HG02571 (cell line): ENCODE results near the gene ZNFX1.
"Not testable (repeated sequence)": the region's sequence is repeated elsewhere in the genome, so short reads cannot be mapped to it uniquely, and the experiment has no call there.

Experiments
- ATAC-seq: cut with Tn5 transposase; IDR thresholded peaks from one replicate; pipeline ENCODE4 v1.9.1; 2021; ENCODE audit warnings: mild to moderate bottlenecking, moderate library complexity; ENCODE audit not compliant: unreplicated experiment

Gene ZNFX1

DNA sequence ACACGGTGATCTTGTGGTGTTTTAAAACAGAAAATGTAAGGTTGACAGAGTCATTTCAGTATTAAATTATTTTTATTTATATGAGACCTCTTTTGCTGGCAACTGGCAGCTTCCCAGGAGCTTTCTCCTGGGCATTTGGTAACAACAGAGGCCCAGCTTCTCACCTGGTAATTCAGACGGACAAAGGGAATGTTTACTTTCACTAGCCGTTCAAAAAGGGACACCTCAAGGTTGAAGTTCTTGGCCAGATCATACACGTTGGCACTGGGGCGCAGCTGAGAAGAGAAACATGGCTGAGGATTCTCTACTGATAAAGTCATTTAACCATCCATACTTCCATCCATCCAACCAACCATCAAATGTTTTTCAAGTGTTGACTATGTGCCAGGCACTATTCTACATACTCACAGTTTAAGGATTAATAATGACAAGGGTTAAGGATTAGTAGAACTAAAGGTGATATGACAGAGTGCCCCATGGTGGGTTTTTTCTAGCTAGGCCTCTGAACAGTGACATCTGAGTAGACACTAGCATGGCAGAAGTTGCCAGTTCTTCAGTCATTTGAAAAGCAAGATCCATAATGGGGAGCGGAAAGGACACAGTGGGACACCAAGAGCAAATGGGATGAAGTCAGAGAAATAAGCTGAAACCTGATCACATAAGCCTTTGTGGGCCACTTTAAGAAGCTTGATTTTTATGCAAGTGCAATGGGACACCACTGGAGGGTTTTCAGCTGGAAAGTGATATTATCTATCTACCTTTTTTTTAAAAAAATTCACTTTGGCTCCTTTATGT lies 25.1 kb downstream of the ZNFX1 start:
- no peak for ATAC-seq

GRCh38 chr20:49248879-49249665 lies 28.8 kb downstream of the ZNFX1 start:
- no peak for ATAC-seq

- no peak for ATAC-seq
These were observed 29.6 kb downstream of the ZNFX1 start for GRCh38 chr20:49248301-49248700.

DNA sequence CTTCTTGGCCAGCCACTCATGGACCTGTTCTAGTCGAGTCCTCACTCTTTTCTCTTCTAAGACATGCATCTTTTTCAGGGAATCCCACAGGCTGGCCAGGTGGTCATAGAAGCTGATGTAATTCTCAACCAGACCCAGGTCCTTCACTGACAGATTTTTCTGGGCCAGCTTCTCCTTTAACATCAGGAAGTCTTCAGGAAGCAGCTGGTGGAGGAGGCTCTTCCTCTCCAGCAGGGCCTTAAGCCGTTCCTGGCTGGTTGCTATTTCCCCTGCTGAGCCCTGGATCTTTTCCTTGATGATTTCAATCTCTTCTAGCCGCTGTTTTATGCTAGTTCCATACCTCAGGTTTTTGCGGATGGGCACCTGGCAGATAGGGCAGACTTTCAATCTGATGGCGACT lies 30.1 kb downstream of the ZNFX1 start:
- no peak for ATAC-seq

DNA sequence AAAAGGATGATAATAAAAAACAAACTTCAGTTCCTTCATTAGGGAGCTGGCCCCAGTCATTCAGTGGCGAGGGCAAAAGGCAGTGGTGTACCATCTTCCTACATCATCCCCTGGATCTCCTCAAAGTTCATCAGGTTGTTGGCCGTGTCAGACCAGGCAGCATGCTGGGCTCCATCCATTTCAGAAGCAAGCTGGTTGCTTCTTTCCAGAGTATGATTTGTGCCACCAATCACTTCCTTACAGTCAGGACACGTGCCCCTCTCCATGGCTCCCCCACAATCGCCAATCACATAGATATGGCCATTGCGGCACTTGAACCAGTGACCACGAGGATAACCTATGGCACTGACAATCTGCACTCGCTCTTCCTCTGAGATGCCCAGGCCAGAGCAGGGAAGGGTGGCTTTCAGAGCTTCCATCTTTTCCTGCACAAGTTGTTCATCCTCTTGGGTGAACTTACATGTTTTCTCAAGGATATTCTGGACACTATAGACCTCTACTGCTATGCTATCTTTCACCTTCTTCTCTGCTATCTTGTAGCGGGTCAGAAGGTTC lies 30.6 kb downstream of the ZNFX1 start:
- ATAC-seq: no peak

- no peak for ATAC-seq
These were observed 31.7 kb downstream of the ZNFX1 start for GRCh38 chr20:49245921-49246740.

- no peak for ATAC-seq
These were observed 40.3 kb downstream of the ZNFX1 start for GRCh38 chr20:49237531-49237930.

DNA sequence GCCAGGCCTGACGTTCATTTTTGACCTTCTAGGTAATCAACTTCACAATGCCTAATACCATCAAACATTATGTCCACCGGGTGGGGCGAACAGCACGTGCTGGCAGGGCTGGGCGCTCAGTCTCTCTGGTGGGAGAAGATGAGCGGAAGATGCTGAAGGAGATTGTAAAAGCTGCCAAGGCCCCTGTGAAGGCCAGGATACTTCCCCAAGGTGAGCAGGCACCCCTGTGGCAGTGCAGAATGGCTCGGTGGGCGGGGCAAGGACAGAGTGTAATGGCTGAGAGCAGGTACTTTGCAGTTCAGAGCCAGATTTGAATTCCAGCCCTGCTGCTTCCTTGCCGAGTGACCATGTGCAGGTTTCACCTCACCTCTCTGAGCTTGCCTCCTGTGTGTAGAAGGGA lies 41.6 kb downstream of the ZNFX1 start:
- no peak for ATAC-seq

- ATAC-seq: no peak
These were observed 43.0 kb downstream of the ZNFX1 start for GRCh38 chr20:49234831-49235230.

DNA sequence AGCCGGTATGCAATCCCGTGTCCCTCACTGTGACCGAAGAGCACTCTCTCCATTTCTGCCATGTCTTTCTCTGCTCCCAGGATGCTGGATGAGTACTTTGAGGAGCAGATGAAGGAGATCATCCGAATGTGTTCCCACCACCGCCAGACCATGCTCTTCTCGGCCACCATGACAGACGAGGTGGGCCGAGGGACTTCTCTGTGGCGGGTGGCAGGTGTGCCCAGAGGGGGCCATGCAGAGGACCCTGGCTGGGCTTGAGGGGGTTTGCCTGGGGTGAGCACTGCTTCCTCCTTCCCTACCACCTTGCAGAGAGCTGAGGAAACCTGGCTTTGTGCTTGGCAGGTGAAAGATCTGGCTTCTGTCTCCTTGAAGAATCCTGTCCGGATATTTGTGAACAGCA lies 44.6 kb downstream of the ZNFX1 start:
- ATAC-seq: no peak

DNA sequence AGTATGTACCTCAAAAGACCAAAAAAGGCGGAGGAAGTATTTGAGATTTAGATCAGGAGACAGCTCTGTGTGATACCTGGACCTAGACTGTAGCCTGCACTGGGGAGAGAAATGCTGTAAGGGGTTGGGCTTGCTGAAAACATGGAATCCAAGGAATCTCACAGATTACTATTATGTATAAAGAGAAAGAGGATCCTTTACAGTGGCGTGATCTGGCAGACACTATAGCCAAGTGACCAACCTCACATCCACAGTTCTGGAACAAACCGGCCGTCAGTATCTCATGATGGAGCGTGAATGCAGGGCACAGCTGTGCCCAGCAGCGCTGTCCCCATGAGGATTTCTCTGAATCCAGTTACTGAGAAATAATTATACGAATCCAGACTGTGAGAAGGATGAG lies 46.4 kb downstream of the ZNFX1 start:
- ATAC-seq: no peak

DNA sequence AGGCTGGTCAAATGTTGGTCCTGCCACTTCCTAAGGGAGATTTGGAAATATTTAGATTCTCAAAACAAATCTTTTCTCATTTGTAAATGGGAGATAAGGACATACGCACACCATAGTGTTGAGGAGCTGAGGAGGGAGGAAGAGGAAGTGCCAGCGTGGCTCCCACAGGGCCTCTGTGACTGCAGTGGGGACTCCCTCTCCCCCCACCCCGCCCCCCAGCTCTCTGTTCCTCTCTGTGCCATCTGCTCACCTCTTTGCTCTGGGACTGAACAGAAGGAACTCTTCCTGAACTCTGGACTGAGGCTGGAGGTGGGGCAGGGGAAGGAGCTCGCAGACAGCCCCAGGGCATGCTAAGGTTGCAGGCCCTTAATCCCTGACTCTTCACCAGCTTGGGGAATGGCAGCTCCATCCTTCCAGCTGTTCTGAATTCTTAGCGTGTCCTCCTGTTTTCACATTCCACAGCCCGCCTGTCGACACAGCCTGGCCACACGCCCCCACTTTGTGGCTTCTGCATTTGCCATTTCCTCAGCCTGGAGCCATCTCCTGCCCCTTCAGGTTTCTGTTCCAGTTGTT lies 47.2 kb downstream of the ZNFX1 start:
- ATAC-seq: no peak

DNA sequence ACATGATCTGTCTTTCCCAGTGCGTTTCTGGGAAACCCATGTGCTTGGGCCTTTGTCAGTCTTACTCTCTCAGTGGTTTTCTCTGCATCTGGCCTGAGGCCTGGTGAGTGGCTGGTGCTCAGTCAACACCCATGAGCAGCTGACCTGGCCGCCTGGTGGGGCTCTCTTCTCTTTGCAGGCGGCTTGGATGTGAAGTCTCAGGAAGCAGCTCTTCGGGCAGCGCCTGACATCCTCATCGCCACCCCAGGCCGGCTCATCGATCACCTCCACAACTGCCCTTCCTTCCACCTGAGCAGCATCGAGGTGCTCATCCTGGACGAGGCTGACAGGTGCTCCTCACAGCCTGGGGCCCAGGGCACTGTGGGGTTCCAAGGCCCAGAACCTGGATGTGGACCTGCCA lies 47.8 kb downstream of the ZNFX1 start:
- no peak for ATAC-seq

DNA sequence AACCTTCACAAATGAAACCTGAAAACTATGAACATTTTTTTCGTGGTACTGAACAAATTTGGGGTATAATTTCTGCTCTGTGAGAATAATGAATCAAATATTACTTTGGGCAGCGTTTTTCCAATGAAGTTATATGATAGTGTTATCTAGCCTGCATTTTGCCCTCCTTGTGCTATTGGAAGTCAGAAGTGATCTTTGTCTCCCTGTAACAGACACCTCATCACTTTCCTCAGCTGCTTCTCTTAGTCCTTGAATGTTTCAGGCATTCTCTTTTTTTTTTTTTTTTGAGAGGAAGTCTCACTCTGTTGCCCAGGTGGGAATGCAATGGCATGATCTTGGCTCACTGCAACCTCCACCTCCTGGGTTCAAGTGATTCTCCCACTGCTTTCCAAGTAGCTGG lies 48.5 kb downstream of the ZNFX1 start:
- no peak for ATAC-seq

- ATAC-seq: no peak
These were observed 49.2 kb downstream of the ZNFX1 start for GRCh38 chr20:49228676-49229075.

GRCh38 chr20:49225896-49226295 lies 52.0 kb downstream of the ZNFX1 start:
- no peak for ATAC-seq

DNA sequence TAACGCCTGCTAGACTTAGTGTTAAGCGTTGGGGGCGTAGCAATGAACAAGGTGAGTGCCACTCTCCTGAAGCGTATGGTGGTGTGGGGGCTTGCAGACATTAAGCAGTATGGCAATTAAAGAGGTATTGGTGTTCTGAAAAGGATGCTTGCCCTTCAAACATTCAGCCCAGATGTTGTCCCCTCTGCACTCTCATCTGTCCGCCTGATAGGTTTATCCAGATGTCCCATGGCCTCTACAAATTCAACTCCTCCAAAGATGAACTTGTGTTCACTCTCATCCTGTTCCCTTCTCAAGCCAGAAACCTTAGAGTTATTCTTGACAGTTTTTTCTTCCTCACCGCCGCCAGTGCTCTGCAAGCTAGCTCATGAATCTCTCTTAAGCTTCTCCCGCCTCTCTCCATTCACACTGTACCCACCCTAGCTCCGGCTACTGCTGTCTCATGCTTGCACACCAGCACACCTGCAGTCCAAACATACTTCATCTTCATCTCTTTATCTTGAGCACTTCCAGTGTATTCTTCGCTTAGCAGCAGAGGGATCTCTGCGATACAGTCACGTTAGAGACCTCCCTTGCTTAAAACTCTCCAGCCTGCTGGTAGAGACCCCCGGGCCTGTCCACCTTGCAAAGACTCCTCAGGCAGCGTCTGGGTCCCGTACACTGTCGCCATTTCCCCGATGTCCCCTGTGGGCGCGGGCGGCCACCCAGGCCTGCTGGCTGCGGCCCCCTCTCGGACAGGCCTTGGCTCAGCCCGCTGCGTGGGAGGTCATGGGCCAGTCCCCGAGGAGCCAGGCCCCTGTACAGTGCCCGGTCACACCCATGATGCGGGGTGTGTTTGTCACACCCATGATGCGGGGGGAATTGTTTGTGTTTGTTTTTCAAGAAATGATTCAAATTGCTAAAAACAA lies 57.7 kb downstream of the ZNFX1 start:
- ATAC-seq: no peak

DNA sequence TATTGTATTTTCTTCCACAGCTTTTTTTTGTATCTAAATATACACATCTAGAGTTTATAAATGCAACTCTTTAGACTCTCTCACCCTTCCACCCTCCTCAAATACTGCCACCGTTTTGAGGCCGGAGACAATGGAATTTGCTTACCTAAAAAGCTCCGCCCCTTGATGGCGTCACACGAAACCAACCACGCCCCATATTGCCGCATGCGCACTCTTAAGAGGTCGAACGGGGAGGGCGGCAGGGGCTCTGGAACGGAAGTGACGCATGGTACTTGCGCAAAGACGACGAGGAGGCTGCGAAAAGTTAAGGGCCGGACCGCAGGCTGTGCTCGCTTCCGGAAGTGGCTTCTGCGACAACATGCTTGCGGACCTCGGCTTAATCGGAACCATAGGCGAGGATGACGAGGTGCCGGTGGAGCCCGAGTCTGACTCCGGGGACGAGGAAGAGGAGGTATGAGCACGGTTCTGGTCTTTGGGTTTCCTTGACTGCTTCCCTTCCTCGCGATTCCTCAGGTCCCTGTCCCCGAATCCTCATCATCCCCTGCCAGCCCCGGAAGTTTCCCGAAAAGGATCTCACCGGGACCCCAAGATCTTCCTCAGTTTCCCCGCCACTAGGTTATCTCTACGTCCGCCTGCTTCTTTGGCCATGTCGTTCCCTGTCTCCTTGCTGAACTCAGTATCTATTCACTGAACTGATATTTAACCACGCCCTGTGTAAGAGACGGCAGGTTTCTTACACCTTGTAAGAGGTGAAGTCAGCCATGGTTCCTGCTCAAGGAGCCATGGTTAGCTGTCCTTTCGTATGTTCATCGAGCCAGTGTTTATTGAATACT lies 58.5 kb downstream of the ZNFX1 start, which contains the start of gene DDX27:
DDX27 (plus strand) TSS at position 326 of the 833 bp plus-strand sequence; CDS start at position 359, 33 bp downstream.
- ATAC-seq: peak; percentile 84

DNA sequence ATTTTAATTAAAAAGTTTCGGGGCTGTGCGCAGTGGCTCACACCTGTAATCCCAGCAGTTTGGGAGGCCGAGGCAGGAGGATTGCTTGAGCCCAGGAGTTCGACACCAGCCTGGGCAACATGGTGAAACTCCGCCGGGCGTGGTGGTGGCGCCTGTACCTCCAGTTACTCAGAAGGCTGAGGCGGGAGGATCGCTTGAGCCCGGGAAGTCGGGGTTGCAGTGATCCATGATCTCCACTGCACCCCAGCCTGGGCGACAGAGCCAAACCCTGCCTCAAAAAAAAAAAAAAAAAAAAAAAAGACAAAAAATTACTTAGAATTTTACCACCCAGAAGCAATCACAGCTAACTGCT lies 59.1 kb downstream of the ZNFX1 start:
- ATAC-seq: not testable (repeated sequence)
